GM12878 (cell line): Measurements from ENCODE around the gene ELOVL4. TPM values are rescaled to one million over a fixed set of nuclear protein-coding genes. Genes with fewer than 3 reads are reported as not detected.

ENCODE experiments used
- ATAC-seq: fragments of 200-7000 bp; cut with Tn5 transposase; 3 replicates; pipeline ENCODE4 v1.9.1; 2020; ENCODE audit warnings: mild to moderate bottlenecking, moderate library complexity
- BruUV-seq: library from RNA; stranded (reverse); fragments of 400-500 nt; replicated peaks from 2 replicates; lab custom pipeline; 2021; lab: Mats Ljungman, UMichigan
- CTCF ChIA-PET: fragments of 300-600 bp; sonication (Branson Sonifier 250); formaldehyde crosslinking; extraction: SDS; loops from one replicate; lab custom pipeline; 2021; ENCODE audit warnings: inconsistent platforms; lab: Yijun Ruan, JAX
- POLR2A ChIA-PET: fragments of 350-600 bp; formaldehyde crosslinking; extraction: SDS; loops from one replicate; lab custom pipeline; 2021; ENCODE audit warnings: inconsistent platforms; lab: Charles Lee
- RAD21 ChIA-PET: fragments of 300-600 bp; sonication (Branson Sonifier 250); formaldehyde crosslinking; loops from one replicate; lab custom pipeline; 2023; ENCODE audit warnings: antibody characterized with exemption; ENCODE audit not compliant: unreplicated experiment; lab: Charles Lee
- SMC1A ChIA-PET: fragments of 300-600 bp; sonication (Branson Sonifier 250); formaldehyde crosslinking; loops from one replicate; lab custom pipeline; 2023; ENCODE audit not compliant: unreplicated experiment, uncharacterized antibody; lab: Charles Lee
- DNase-seq: peaks from one replicate; pipeline ENCODE4 v3.0.0-alpha.2; 2011; ENCODE audit warnings: low read depth, low spot score
- FAIRE-seq: peaks from 3 replicates; lab custom pipeline; 2011; peaks lifted over from hg19 to GRCh38; lab: Jason Lieb, UNC
- H2AFZ ChIP-seq: 2 replicates; pipeline ENCODE4 v1.6.0; 2011; ENCODE audit warnings: low read depth, low read length, control low read depth; ENCODE audit not compliant: control insufficient read depth
- H3K27ac ChIP-seq: 2 replicates; pipeline ENCODE4 v1.5.1; 2011; ENCODE audit warnings: control low read depth; ENCODE audit not compliant: control insufficient read depth, insufficient read depth
- H3K27me3 ChIP-seq, 2 experiments: replicated peaks in 1 of 2; 2 replicates each; pipeline versions ENCODE4 v1.6.0 to v1.6.1; 2011; ENCODE audit warnings: low read length in 1 of 2; ENCODE audit not compliant: control insufficient read depth in 2 of 2, insufficient read depth in 2 of 2
- H3K36me3 ChIP-seq, 2 experiments: 2 replicates each; pipeline ENCODE4 v1.5.1; 2011; ENCODE audit warnings: low read length in 1 of 2; ENCODE audit not compliant: control insufficient read depth in 2 of 2, insufficient read depth in 2 of 2
- H3K4me1 ChIP-seq: 2 replicates; pipeline ENCODE4 v1.6.1; 2011; ENCODE audit warnings: mild to moderate bottlenecking, low read length, moderate library complexity, mixed read lengths; ENCODE audit not compliant: control insufficient read depth, insufficient read depth
- H3K4me2 ChIP-seq: 2 replicates; pipeline ENCODE4 v1.6.0; 2011; ENCODE audit warnings: control low read depth; ENCODE audit not compliant: control insufficient read depth, insufficient read depth
- H3K4me3 ChIP-seq: fragments of 200-600 bp; sonication (generic); 2 replicates; pipeline ENCODE4 v1.5.1; 2016
- H3K79me2 ChIP-seq: 2 replicates; pipeline ENCODE4 v1.6.0; 2011; ENCODE audit warnings: low read length; ENCODE audit not compliant: control insufficient read depth, insufficient read depth
- H3K9ac ChIP-seq: 2 replicates; pipeline ENCODE4 v1.8.0; 2011; ENCODE audit warnings: low read length, control low read depth, mixed read lengths; ENCODE audit not compliant: control insufficient read depth, insufficient read depth
- H3K9me3 ChIP-seq: replicated peaks from 3 replicates; pipeline ENCODE4 v1.5.1; 2011; ENCODE audit warnings: mild to moderate bottlenecking, low read length; ENCODE audit not compliant: control insufficient read depth, insufficient read depth
- H4K20me1 ChIP-seq: 2 replicates; pipeline ENCODE4 v1.6.0; 2011; ENCODE audit not compliant: control insufficient read depth, insufficient read depth
- GABPA ChIP-seq: IDR thresholded peaks from 2 replicates; pipeline ENCODE4 v1.6.1; 2014; ENCODE audit warnings: antibody characterized with exemption, low read depth, mild to moderate bottlenecking, inconsistent platforms
- IKZF1 ChIP-seq: fragments of 450-650 bp; conservative IDR thresholded peaks from 2 replicates; pipeline ENCODE4 v1.6.1; 2017; ENCODE audit warnings: antibody characterized with exemption, mild to moderate bottlenecking
- IRF4 ChIP-seq: IDR thresholded peaks from 2 replicates; pipeline ENCODE4 v1.6.1; 2011; ENCODE audit warnings: low read depth, low read length
- MEF2A ChIP-seq: IDR thresholded peaks from 2 replicates; pipeline ENCODE4 v1.6.1; 2011; ENCODE audit warnings: low read depth, mild to moderate bottlenecking, low read length, moderate library complexity; ENCODE audit not compliant: insufficient read depth
- MEF2B ChIP-seq: fragments of 450-650 bp; IDR thresholded peaks from 2 replicates; pipeline ENCODE4 v1.6.1; 2018; ENCODE audit warnings: mild to moderate bottlenecking, moderate library complexity; ENCODE audit not compliant: partially characterized antibody, poor library complexity, severe bottlenecking
- MYC ChIP-seq: IDR thresholded peaks from 2 replicates; pipeline ENCODE4 v1.6.1; 2011; ENCODE audit warnings: mild to moderate bottlenecking, low read length, moderate library complexity, inconsistent platforms; ENCODE audit not compliant: insufficient read depth, insufficient replicate concordance, insufficient read length, severe bottlenecking
- NFXL1 ChIP-seq: fragments of 450-650 bp; IDR thresholded peaks from 2 replicates; pipeline ENCODE4 v1.6.1; 2017; ENCODE audit warnings: antibody characterized with exemption, mild to moderate bottlenecking, borderline replicate concordance
- RAD51 ChIP-seq: fragments of 450-650 bp; IDR thresholded peaks from 2 replicates; pipeline ENCODE4 v1.6.1; 2016; ENCODE audit warnings: moderate library complexity, mild to moderate bottlenecking, inconsistent platforms
- TARDBP ChIP-seq: IDR thresholded peaks from 2 replicates; pipeline ENCODE4 v1.6.1; 2016; ENCODE audit warnings: borderline replicate concordance
- ZSCAN29 ChIP-seq: fragments of 450-650 bp; IDR thresholded peaks from 2 replicates; pipeline ENCODE4 v1.6.1; 2017; ENCODE audit warnings: mild to moderate bottlenecking, moderate library complexity
- in situ Hi-C: fragments of 300-500 bp; cut with MboI; formaldehyde crosslinking; loops from 9 replicates; pipeline ENCODE4 v1.14.3; 2018; ENCODE audit warnings: mixed read lengths
- intact Hi-C: fragments of 100-400 bp; cut with micrococcal nuclease; formaldehyde crosslinking; loops from one replicate; pipeline ENCODE4 v1.14.2; 2022; ENCODE audit not compliant: unreplicated experiment
- polyA plus RNA-seq, 11 experiments: library from polyadenylated mRNA; depleted of rRNA in 4 of 11; unstranded in 6 of 11; stranded (reverse) in 5 of 11; fragments of >200 nt; fragmentation: Nextera tagmentation in 4 of 11; fragmentation: Illumina TruSeq in 1 of 11; extraction: Ambion mirVana in 4 of 11; extraction: Trizol in 1 of 11; gene quantifications; 1 replicate in 1 of 11; 2 replicates in 10 of 11; pipeline versions ENCODE4 v1.2.1 to v1.2.3, GENCODE V29; 2011 to 2016; ENCODE audit warnings: inconsistent platforms in 2 of 11, missing spikeins in 2 of 11, low read depth in 1 of 11
- total RNA-seq, 4 experiments: library from RNA; depleted of rRNA in 3 of 4; stranded (reverse); fragments of >200 nt in 3 of 4; fragmentation: Illumina TruSeq in 1 of 4; extraction: Trizol in 1 of 4; gene quantifications; 2 replicates each; pipeline versions ENCODE4 v1.2.1 to v1.2.3, GENCODE V29; 2013 to 2021
- TF ChIP-seq, protein P1 (sequence below): IDR thresholded peaks from 2 replicates; pipeline ENCODE4 v1.6.1; 2012; ENCODE audit warnings: low read length, inconsistent platforms
- TF ChIP-seq, protein P2 (sequence below): fragments of 450-650 bp; IDR thresholded peaks from 2 replicates; pipeline ENCODE4 v1.6.1; 2017; ENCODE audit warnings: antibody characterized with exemption, mild to moderate bottlenecking, moderate library complexity

ELOVL4 gene
- total and polyA plus RNA-seq, 10 of the 15 experiments (the other 5 are each of a cell fraction or from before 2014, with no cell fraction given): 0.03 to 0.15 (median 0.08) TPM; not detected in 7

DNA sequence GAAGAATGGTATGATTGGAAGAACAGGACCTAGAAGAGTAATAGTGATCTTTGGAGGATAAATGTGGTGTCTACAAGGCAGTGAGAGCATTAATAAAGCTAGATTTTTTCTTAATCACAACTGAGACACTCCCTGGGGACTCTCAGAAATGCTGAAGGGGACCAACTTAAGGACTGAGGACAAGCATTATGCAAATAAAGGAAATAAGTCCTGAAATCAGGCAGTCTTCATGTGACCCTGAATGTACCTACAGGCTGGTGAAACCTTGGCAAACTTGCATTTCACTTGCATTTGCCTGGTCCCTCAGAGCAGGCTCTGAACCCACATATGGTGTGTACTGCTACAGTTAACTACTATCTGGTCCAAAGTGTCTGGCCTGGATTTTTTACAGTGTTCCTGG lies 37.8 kb upstream of the ELOVL4 start:
- ChIA-PET CTCF (interaction anchor here (0.5 to 2.4 kb wide), 2 partner anchors 10 to 36 kb away, joined by 3 to 16 read pairs; no protein-coding TSS in a partner anchor), POLR2A (no interaction called here), RAD21 (no interaction called here), SMC1A (interaction anchor here (1.2 kb wide), 1 partner anchor 108 kb away, joined by 3 read pairs; no protein-coding TSS in a partner anchor)
- Histone ChIP-seq H2AFZ (no peak overlapping the region), H3K9ac (no peak overlapping the region), H4K20me1 (no peaks in the 10 kb centered on the region), H3K4me3 (no peak overlapping the region), H3K4me1 (no peaks in the 10 kb centered on the region), H3K4me2 (no peak overlapping the region), H3K9me3 (no peaks in the 10 kb centered on the region), H3K79me2 (no peaks in the 10 kb centered on the region), H3K36me3 (no peaks in the 10 kb centered on the region), H3K27me3 (no peaks in the 10 kb centered on the region), H3K27ac (no peak overlapping the region)
- peak; percentile 16; the same call in 1 of the 3 replicates for ATAC-seq
- intact Hi-C loops: no loop called here
- BruUV-seq: no TSS peak
- FAIRE-seq: no peak
- TF ChIP-seq ZSCAN29: no peak
- TF ChIP-seq, protein P1, sequence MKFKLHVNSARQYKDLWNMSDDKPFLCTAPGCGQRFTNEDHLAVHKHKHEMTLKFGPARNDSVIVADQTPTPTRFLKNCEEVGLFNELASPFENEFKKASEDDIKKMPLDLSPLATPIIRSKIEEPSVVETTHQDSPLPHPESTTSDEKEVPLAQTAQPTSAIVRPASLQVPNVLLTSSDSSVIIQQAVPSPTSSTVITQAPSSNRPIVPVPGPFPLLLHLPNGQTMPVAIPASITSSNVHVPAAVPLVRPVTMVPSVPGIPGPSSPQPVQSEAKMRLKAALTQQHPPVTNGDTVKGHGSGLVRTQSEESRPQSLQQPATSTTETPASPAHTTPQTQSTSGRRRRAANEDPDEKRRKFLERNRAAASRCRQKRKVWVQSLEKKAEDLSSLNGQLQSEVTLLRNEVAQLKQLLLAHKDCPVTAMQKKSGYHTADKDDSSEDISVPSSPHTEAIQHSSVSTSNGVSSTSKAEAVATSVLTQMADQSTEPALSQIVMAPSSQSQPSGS: no peak
- TF ChIP-seq MEF2A: no peak
- no peak for TF ChIP-seq NFXL1
- no peak for TF ChIP-seq RAD51
- TF ChIP-seq IRF4: no peak
- no peak for TF ChIP-seq MEF2B
- TF ChIP-seq IKZF1: no peak
- no peak for TF ChIP-seq TARDBP
- no peak for TF ChIP-seq MYC
- no peak for TF ChIP-seq GABPA
- TF ChIP-seq, protein P2, sequence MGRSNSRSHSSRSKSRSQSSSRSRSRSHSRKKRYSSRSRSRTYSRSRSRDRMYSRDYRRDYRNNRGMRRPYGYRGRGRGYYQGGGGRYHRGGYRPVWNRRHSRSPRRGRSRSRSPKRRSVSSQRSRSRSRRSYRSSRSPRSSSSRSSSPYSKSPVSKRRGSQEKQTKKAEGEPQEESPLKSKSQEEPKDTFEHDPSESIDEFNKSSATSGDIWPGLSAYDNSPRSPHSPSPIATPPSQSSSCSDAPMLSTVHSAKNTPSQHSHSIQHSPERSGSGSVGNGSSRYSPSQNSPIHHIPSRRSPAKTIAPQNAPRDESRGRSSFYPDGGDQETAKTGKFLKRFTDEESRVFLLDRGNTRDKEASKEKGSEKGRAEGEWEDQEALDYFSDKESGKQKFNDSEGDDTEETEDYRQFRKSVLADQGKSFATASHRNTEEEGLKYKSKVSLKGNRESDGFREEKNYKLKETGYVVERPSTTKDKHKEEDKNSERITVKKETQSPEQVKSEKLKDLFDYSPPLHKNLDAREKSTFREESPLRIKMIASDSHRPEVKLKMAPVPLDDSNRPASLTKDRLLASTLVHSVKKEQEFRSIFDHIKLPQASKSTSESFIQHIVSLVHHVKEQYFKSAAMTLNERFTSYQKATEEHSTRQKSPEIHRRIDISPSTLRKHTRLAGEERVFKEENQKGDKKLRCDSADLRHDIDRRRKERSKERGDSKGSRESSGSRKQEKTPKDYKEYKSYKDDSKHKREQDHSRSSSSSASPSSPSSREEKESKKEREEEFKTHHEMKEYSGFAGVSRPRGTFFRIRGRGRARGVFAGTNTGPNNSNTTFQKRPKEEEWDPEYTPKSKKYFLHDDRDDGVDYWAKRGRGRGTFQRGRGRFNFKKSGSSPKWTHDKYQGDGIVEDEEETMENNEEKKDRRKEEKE: no peak
- in situ Hi-C loops: no loop called here
- DNase-seq: no peak
